GM12873 (cell line): ENCODE data around the gene MZB1.

ENCODE experiments used
- TF ChIP-seq, protein P1 (sequence below): IDR thresholded peaks from 2 replicates; pipeline ENCODE4 v1.5.1; 2012; ENCODE audit warnings: low read depth, mild to moderate bottlenecking, moderate library complexity, low read length, control low read depth; ENCODE audit not compliant: insufficient read depth; ENCODE audit errors: missing control alignments

The MZB1 gene

DNA sequence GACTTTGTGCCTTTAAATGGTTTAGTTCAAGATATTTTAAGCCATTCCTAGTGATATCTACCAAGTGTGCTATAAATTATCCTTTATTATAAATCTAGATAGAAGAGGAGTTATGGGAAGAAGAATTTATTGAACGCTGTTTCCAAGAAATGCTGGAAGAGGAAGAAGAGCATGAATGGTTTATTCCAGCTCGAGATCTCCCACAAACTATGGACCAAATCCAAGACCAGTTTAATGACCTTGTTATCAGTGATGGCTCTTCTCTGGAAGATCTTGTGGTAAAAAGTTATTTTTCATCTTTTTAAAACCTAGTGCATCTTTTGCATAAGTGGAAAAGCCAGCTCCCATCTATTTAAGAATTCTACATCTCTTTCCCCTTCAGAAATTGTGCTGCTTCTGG, 25.2 kb downstream of the MZB1 start:
- TF ChIP-seq, protein P1, sequence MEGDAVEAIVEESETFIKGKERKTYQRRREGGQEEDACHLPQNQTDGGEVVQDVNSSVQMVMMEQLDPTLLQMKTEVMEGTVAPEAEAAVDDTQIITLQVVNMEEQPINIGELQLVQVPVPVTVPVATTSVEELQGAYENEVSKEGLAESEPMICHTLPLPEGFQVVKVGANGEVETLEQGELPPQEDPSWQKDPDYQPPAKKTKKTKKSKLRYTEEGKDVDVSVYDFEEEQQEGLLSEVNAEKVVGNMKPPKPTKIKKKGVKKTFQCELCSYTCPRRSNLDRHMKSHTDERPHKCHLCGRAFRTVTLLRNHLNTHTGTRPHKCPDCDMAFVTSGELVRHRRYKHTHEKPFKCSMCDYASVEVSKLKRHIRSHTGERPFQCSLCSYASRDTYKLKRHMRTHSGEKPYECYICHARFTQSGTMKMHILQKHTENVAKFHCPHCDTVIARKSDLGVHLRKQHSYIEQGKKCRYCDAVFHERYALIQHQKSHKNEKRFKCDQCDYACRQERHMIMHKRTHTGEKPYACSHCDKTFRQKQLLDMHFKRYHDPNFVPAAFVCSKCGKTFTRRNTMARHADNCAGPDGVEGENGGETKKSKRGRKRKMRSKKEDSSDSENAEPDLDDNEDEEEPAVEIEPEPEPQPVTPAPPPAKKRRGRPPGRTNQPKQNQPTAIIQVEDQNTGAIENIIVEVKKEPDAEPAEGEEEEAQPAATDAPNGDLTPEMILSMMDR: no peak

DNA sequence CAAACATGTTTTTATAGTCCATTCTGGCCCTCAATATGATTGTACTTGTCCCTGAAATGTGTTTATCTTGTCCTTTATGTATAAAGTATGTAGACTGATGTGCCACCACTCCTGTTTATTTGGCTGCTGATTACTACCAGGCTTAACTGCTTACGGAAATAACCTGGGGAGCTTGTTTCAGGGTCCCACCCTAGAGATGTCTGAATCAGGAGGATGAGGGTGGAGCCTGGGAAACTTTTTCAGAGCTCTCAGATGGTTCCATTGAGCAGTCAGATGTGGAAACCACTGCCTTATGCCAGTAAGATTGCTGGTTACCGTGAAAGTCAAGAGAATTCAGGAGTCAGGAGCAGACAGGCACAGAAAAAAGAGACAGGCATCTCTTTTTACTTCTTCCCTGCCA, 25.8 kb downstream of the MZB1 start:
- TF ChIP-seq, protein P1: no peak

GRCh38 chr5:139361835-139362429, 27.8 kb downstream of the MZB1 start:
- TF ChIP-seq, protein P1: no peak

GRCh38 chr5:139360384-139360783, 29.3 kb downstream of the MZB1 start:
- TF ChIP-seq, protein P1: no peak

- TF ChIP-seq, protein P1: no peak
Observed at GRCh38 chr5:139358064-139358463, 31.6 kb downstream of the MZB1 start.

DNA sequence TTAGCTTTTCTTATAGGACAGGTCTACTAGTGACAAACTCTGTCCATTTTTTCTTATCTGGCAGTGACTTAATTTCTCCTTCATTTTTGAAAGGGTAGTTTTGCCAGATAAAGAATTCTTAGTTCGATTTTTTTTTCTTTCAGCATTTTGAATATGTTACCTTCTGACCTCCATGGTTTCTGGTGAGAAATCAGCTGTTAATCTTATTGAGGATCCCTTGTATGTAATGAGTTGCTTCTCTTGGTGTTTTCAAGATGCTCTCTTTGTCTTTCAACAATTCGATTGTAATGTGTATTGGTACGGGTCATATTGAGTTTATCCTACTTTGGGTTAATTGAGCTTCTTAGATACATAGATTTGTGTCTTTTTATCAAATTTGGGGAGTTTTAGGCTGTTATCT, 35.5 kb downstream of the MZB1 start:
- TF ChIP-seq, protein P1: no peak

GRCh38 chr5:139344177-139344576, 45.5 kb downstream of the MZB1 start:
- TF ChIP-seq, protein P1: no peak
